Kidney (tissue), 14 donors: ENCODE measurements around the gene ASTN2. TPM values are rescaled to one million over a fixed set of nuclear protein-coding genes. Genes with fewer than 3 reads are reported as not detected.
"Not testable (repeated sequence)": the region's sequence is repeated elsewhere in the genome, so short reads cannot be mapped to it uniquely, and the experiment has no call there.

Experiments
- DNase-seq, 5 donors: peaks; one replicate each; pipeline ENCODE4 v3.0.0-alpha.2; 2013 to 2020
- FAIRE-seq: peaks from 2 replicates; lab custom pipeline; 2012; peaks lifted over from hg19 to GRCh38; lab: Jason Lieb, UNC
- H3K27ac ChIP-seq, 2 donors: one replicate each; pipeline ENCODE4 v1.7.0; 2013; ENCODE audit warnings: low read depth in 2 of 2, low read length in 2 of 2, inconsistent platforms in 1 of 2
- H3K27me3 ChIP-seq: one replicate; pipeline ENCODE4 v1.7.1; 2013; ENCODE audit warnings: low read length, inconsistent platforms; ENCODE audit not compliant: control insufficient read depth, insufficient read depth
- H3K36me3 ChIP-seq, 3 donors: one replicate each; pipeline versions ENCODE4 v1.7.0 to v1.7.1; 2013; ENCODE audit warnings: low read length in 3 of 3, control low read depth in 1 of 3, inconsistent platforms in 1 of 3; ENCODE audit not compliant: insufficient read depth in 3 of 3, control insufficient read depth in 2 of 3
- H3K4me1 ChIP-seq, 3 donors: one replicate each; pipeline versions ENCODE4 v1.7.0 to v1.7.1; 2013; ENCODE audit warnings: low read length in 3 of 3, inconsistent platforms in 1 of 3, low read depth in 1 of 3; ENCODE audit not compliant: control insufficient read depth in 2 of 3, insufficient read depth in 2 of 3
- H3K4me3 ChIP-seq, 3 donors: one replicate each; pipeline versions ENCODE4 v1.7.0 to v1.8.1; 2013; ENCODE audit warnings: low read length in 3 of 3, control low read depth in 1 of 3, inconsistent platforms in 1 of 3
- H3K9ac ChIP-seq, 3 donors: one replicate each; pipeline versions ENCODE4 v1.7.0 to v1.7.1; 2013; ENCODE audit warnings: low read length in 3 of 3, control low read depth in 1 of 3, inconsistent platforms in 1 of 3
- H3K9me3 ChIP-seq, 3 donors: one replicate each; pipeline versions ENCODE4 v1.7.0 to v1.7.1; 2013; ENCODE audit warnings: low read length in 3 of 3, control low read depth in 1 of 3, inconsistent platforms in 1 of 3; ENCODE audit not compliant: control insufficient read depth in 2 of 3, insufficient read depth in 1 of 3
- CTCF ChIP-seq: IDR thresholded peaks from 3 replicates; pipeline ENCODE4 v1.5.1; 2012; ENCODE audit warnings: mild to moderate bottlenecking, moderate library complexity, borderline replicate concordance; ENCODE audit not compliant: insufficient read depth; ENCODE audit errors: extremely low read depth
- intact Hi-C: fragments of 100-400 bp; cut with DNase I; formaldehyde crosslinking; loops from one replicate; pipeline ENCODE4 v1.11.1; 2022
- polyA plus RNA-seq: library from polyadenylated mRNA; stranded (reverse); fragments of 350-450 nt; fragmentation: Illumina TruSeq; extraction: RNeasy Lipid Tissue Mini Kit (QIAGEN cat#74804); gene quantifications from one replicate; pipeline ENCODE4 v1.2.3, GENCODE V29; 2014; ENCODE audit warnings: low read depth, low replicate concordance; ENCODE audit not compliant: insufficient read depth
- total RNA-seq: library from RNA; stranded (reverse); fragmentation: NEBNext Ultra II Directional; extraction: Animal tissue kit (Norgen Biotek cat#: 25700); gene quantifications from one replicate; pipeline ENCODE4 v1.2.1, GENCODE V29; 2021
- donor health status: control.
- donor health status: control.
- donor health status: control.
- donor health status: control.
- donor health status: control.
- donor health status: DM: yes; HTN: yes; CAD: no.
- donor health status: Normal renal cell carcinoma (clear cell type).

ASTN2 gene
- total and polyA plus RNA-seq, 2 donors from 2014 or later, result 7.6 to 11.5 TPM

- no peaks in the 10 kb centered on the region for H3K27me3 ChIP-seq
- no peak for TF ChIP-seq CTCF
- no peak overlapping the region for H3K9ac ChIP-seq
- no peaks in the 10 kb centered on the region for H3K4me1 ChIP-seq
- no peaks in the 10 kb centered on the region for H3K9me3 ChIP-seq
- H3K27ac ChIP-seq, result no peak overlapping the region
- no peaks in the 10 kb centered on the region for H3K36me3 ChIP-seq
- H3K4me3 ChIP-seq, result no peak overlapping the region
- FAIRE-seq (no peak), DNase-seq (no peak)
- intact Hi-C loops, result no loop called here
These were observed 523.4 kb downstream of the ASTN2 start for GRCh38 chr9:116891424-116891823.

GRCh38 chr9:116888476-116888875, 526.4 kb downstream of the ASTN2 start:
- DNase-seq, intact Hi-C loops, H3K9me3 ChIP-seq, H3K27me3 ChIP-seq, FAIRE-seq, H3K36me3 ChIP-seq, H3K9ac ChIP-seq, H3K4me1 ChIP-seq, H3K4me3 ChIP-seq, H3K27ac ChIP-seq: not testable (repeated sequence)

- no peak overlapping the region for H3K27ac ChIP-seq
- no peaks in the 10 kb centered on the region for H3K27me3 ChIP-seq
- no peak overlapping the region for H3K9ac ChIP-seq
- no peak for TF ChIP-seq CTCF
- FAIRE-seq (no peak), DNase-seq (no peak)
- no peaks in the 10 kb centered on the region for H3K9me3 ChIP-seq
- H3K4me3 ChIP-seq, result no peak overlapping the region
- no peaks in the 10 kb centered on the region for H3K4me1 ChIP-seq
- no peaks in the 10 kb centered on the region for H3K36me3 ChIP-seq
- intact Hi-C loops, result no loop called here
These were observed 526.8 kb downstream of the ASTN2 start for GRCh38 chr9:116888066-116888465.

- H3K4me1 ChIP-seq, result no peaks in the 10 kb centered on the region
- no peak for TF ChIP-seq CTCF
- H3K9ac ChIP-seq, result no peak overlapping the region
- H3K9me3 ChIP-seq, result peaks cover 0 to 4% (median 0%) of the 10 kb centered on the region in 3 donors
- DNase-seq (no peak), FAIRE-seq (no peak)
- H3K27ac ChIP-seq, result no peak overlapping the region
- no peaks in the 10 kb centered on the region for H3K36me3 ChIP-seq
- no peak overlapping the region for H3K4me3 ChIP-seq
- no peaks in the 10 kb centered on the region for H3K27me3 ChIP-seq
- intact Hi-C loops, result no loop called here
These were observed 531.2 kb downstream of the ASTN2 start for GRCh38 chr9:116883676-116884075.
